Mesodermal cell (in vitro differentiated cells): Measurements from ENCODE around the gene GRIK5.
"Not testable (repeated sequence)": the region's sequence is repeated elsewhere in the genome, so short reads cannot be mapped to it uniquely, and the experiment has no call there.

ENCODE experiments used
- H3K27ac ChIP-seq: 2 replicates; pipeline ENCODE4 v1.7.0; 2013; ENCODE audit warnings: mild to moderate bottlenecking, low read depth, low read length, moderate library complexity; ENCODE audit not compliant: severe bottlenecking
- H3K36me3 ChIP-seq: 2 replicates; pipeline ENCODE4 v1.7.1; 2013; ENCODE audit warnings: mild to moderate bottlenecking, low read length, moderate library complexity; ENCODE audit not compliant: control insufficient read depth, insufficient read depth
- H3K4me1 ChIP-seq: one replicate; pipeline ENCODE4 v1.7.1; 2013; ENCODE audit warnings: mild to moderate bottlenecking, low read length; ENCODE audit not compliant: insufficient read depth, control insufficient read depth, poor library complexity, severe bottlenecking
- H3K4me3 ChIP-seq: 2 replicates; pipeline ENCODE4 v1.7.0; 2013; ENCODE audit warnings: low read length, control low read depth, mild to moderate bottlenecking; ENCODE audit not compliant: insufficient read depth, poor library complexity, severe bottlenecking; ENCODE audit errors: extremely low read depth
- H3K9me3 ChIP-seq: 2 replicates; pipeline ENCODE4 v1.7.1; 2013; ENCODE audit warnings: mild to moderate bottlenecking, low read length, moderate library complexity; ENCODE audit not compliant: control insufficient read depth
- WGBS, 2 experiments: methylation state at CpG; one replicate each; pipeline ENCODE4 v1.1.5; 2013; ENCODE audit warnings: missing lambda C conversion rate in 2 of 2; ENCODE audit not compliant: insufficient coverage in 2 of 2; 5-methylcytosine and 5-hydroxymethylcytosine counted together

The GRIK5 gene

DNA sequence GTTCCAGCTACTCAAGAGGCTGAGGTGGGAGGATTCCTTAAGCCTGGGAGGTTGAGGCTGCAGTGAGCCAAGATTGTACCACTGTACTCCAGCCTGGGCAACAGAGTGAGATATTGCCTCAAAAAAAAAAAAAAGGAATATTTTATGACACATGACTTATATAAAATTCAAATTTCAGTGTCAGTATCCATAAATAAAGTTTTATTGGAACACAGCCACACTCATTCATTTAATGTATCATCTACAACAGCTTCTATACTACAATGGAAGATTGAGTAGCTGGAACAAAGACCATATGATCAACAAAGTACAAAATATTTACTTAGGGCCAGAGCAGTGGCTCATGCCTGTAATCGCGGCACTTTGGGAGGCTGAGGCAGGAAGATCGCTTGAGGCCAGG, 57.3 kb downstream of the GRIK5 start:
- not testable (repeated sequence) for H3K36me3 ChIP-seq, H3K9me3 ChIP-seq, H3K4me3 ChIP-seq, H3K4me1 ChIP-seq, H3K27ac ChIP-seq
- no CpG with 5 or more reads among the region's 3 CpGs for WGBS, 2 experiments

GRCh38 chr19:42010245-42011126, 59.5 kb downstream of the GRIK5 start:
- WGBS, 2 experiments = 100% methylated on average over 1 to 3 of the region's 11 CpGs
- no peaks in the 10 kb centered on the region for H3K36me3 ChIP-seq
- no peaks in the 10 kb centered on the region for H3K9me3 ChIP-seq
- no peaks in the 10 kb centered on the region for H3K4me1 ChIP-seq
- no peak overlapping the region for H3K27ac ChIP-seq
- no peak overlapping the region for H3K4me3 ChIP-seq

- Histone ChIP-seq H3K4me1 (no peaks in the 10 kb centered on the region), H3K27ac (no peak overlapping the region), H3K36me3 (no peaks in the 10 kb centered on the region), H3K9me3 (no peaks in the 10 kb centered on the region), H3K4me3 (no peak overlapping the region)
- WGBS, 2 experiments = 96 to 97% methylated on average over 8 to 11 of the region's 13 CpGs
Measured at GRCh38 chr19:42006569-42006968, 63.4 kb downstream of the GRIK5 start.

DNA sequence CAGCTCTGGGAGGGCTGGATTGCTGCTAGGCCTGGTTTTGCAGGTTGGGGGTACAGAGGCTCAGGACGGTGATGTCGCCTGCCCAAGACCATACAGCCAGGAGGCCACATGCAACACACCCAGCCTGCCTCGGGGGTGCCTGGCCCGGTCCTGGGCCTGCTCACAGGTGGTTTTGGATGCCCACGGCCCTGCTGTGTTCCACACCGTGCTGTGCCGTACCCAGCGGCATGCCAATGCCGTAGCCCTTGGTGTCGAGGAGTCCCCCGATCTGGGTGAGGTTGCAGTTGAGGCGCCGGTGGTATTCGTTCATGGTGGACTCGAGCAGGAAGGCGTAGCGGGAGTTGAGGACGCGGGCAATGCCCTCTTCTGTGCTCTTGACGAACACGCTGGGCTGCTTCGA, 64.5 kb downstream of the GRIK5 start:
- no peak overlapping the region for H3K27ac ChIP-seq
- H3K9me3 ChIP-seq = no peaks in the 10 kb centered on the region
- WGBS, 2 experiments = 96 to 97% methylated on average over 22 of the region's 22 CpGs
- H3K36me3 ChIP-seq = no peaks in the 10 kb centered on the region
- no peaks in the 10 kb centered on the region for H3K4me1 ChIP-seq
- H3K4me3 ChIP-seq = no peak overlapping the region

DNA sequence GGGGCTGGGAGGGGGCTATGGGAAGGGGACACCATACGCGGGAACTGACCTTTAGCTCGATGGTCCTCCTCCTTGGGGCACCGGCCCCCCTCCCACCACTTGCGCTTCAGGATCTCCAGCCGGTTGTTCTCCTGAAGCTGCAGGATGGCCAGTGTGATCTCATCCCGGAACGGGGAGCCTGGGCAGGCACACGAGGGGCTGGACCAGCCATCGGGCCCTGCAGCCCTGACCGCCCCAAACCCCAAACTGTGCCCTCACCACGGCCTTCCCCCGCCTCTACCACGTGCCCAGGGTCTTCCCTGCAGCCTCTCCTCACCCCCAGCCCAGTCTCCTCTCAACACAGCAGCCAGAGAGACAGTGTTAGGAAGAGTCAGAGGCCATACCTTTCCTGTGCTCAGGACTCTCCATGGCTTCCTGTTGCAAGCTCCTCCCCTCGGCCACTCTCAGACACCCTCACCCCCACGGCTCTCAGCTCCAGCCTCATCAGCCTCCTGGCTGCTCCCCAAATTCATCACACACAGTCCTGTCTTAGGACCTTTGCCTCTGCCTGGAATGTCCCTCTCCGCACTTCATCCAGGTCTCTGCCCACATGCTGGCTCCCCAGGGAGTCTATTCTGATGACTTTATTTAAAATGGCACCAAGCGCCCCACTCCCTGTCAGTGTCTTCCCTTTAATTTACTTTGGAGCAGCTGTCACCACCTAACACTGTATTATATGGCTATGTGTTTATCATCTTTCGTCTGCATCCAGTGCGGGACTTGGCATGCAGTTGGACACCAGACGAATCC, 66.3 kb downstream of the GRIK5 start:
- no peak overlapping the region for H3K4me3 ChIP-seq
- H3K27ac ChIP-seq = no peak overlapping the region
- 79 to 90% methylated on average over 9 to 16 of the region's 21 CpGs for WGBS, 2 experiments
- H3K9me3 ChIP-seq = no peaks in the 10 kb centered on the region
- H3K36me3 ChIP-seq = no peaks in the 10 kb centered on the region
- no peaks in the 10 kb centered on the region for H3K4me1 ChIP-seq

DNA sequence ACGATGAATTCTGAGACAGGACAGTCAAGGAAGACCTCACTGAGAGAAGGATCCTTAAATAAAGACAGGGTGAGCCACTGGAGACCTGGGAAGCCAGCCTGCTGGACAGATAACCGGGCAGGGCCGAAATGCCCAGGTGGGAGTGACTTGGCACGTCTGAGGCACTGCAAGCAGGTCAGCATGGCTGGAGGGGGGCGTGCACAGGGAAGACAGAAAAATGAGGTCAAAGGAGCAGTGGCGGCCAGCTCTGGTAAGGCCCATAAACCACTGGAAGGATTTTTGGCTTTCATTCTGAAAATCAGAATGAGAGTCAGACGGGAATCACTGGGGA, 70.2 kb downstream of the GRIK5 start:
- Histone ChIP-seq H3K36me3 (no peaks in the 10 kb centered on the region), H3K4me1 (peaks cover 8% of the 10 kb centered on the region), H3K4me3 (no peak overlapping the region), H3K9me3 (no peaks in the 10 kb centered on the region), H3K27ac (no peak overlapping the region)
- 86 to 96% methylated on average over 7 of the region's 7 CpGs for WGBS, 2 experiments

- Histone ChIP-seq H3K36me3 (no peaks in the 10 kb centered on the region), H3K27ac (no peak overlapping the region), H3K4me3 (no peak overlapping the region), H3K9me3 (no peaks in the 10 kb centered on the region), H3K4me1 (peaks cover 8% of the 10 kb centered on the region)
- 19 to 23% methylated on average over 26 to 41 of the region's 55 CpGs for WGBS, 2 experiments
Measured at GRCh38 chr19:41999071-41999877, 70.7 kb downstream of the GRIK5 start.

DNA sequence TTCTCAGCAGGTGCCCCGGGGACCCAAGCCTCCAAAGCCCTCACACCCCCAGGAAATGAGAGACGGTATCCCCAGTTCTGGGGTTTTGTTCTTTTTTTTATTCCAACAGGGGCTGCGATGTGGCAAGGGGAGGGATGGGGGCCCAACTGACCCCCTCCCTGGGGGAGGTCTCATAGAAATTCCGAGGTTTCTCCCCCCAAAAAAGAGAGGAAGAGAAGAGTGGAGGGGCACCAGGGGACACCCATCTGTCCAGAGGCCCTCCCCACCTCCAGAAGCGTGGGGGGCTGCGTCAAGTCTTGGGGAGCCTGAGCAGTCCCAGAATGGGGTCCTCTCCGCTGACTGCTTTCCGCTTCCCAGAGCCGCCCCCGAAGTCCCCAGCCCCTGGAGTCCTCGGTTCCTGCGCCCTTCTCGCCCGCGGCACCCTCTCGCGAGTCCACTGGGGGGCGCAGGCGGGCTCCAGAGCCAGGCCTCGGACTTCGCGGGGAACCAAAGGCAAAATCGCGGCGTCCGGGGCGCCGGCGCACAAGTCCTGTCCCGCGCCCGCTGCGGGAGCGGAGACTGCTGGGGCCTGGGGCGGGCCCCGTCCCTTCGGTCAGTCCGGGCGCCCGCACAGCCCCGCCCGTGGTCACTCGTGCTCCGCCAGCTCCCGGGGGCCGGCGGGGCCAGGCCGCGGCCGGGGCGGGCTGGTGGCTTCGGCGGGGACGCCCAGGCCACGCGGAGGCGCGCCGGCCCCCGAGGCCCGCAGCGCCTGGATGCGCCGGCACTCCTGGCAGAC, 71.6 kb downstream of the GRIK5 start:
- H3K27ac ChIP-seq = no peak overlapping the region
- H3K36me3 ChIP-seq = no peaks in the 10 kb centered on the region
- H3K4me3 ChIP-seq = no peak overlapping the region
- H3K9me3 ChIP-seq = no peaks in the 10 kb centered on the region
- H3K4me1 ChIP-seq = peaks cover 12% of the 10 kb centered on the region
- WGBS, 2 experiments = 0 to 3% methylated on average over 42 to 47 of the region's 64 CpGs

GRCh38 chr19:41997851-41998229, 72.2 kb downstream of the GRIK5 start:
- no peak overlapping the region for H3K4me3 ChIP-seq
- 6 to 7% methylated on average over 12 to 13 of the region's 14 CpGs for WGBS, 2 experiments

More at GRCh38 chr19:41997851-41998229, 72.2 kb downstream of the GRIK5 start:
- Histone ChIP-seq H3K27ac (no peak overlapping the region), H3K9me3 (no peaks in the 10 kb centered on the region), H3K36me3 (no peaks in the 10 kb centered on the region), H3K4me1 (peaks cover 12% of the 10 kb centered on the region)
